Uterus (tissue), 4 donors: Measurements from ENCODE around the gene MPND. TPM values are rescaled to one million over a fixed set of nuclear protein-coding genes. Genes with fewer than 3 reads are reported as not detected.
A peak's percentile ranks its signal among the peaks of the same experiment; 100 is the strongest.

Source experiments
- DNase-seq, 2 donors: peaks; one replicate each; pipeline ENCODE4 v3.0.0-alpha.2; 2019 to 2020
- H3K27ac ChIP-seq, 2 donors: fragments of 200-600 bp; sonication (generic); 1 replicate in 1 of 2; 2 replicates in 1 of 2; pipeline ENCODE4 v1.5.1; 2016 to 2018
- H3K27me3 ChIP-seq, 2 donors: fragments of 200-600 bp; sonication (generic); one replicate each; pipeline ENCODE4 v1.5.1; 2018 to 2019; ENCODE audit warnings: control low read depth in 1 of 2
- H3K36me3 ChIP-seq, 2 donors: fragments of 200-600 bp; sonication (generic); one replicate each; pipeline ENCODE4 v1.5.1; 2019; ENCODE audit warnings: control low read depth in 1 of 2
- H3K4me1 ChIP-seq, 2 donors: fragments of 200-600 bp; sonication (generic); one replicate each; pipeline ENCODE4 v1.5.1; 2018 to 2019; ENCODE audit warnings: control low read depth in 1 of 2
- H3K4me3 ChIP-seq, 2 donors: fragments of 200-600 bp; sonication (generic); 1 replicate in 1 of 2; 2 replicates in 1 of 2; pipeline ENCODE4 v1.5.1; 2018 to 2019; ENCODE audit warnings: mild to moderate bottlenecking in 1 of 2
- H3K9me3 ChIP-seq, 2 donors: fragments of 200-600 bp; sonication (generic); one replicate each; pipeline ENCODE4 v1.5.1; 2019; ENCODE audit warnings: control low read depth in 1 of 2
- CTCF ChIP-seq, 4 experiments: fragments of 200-600 bp in 2 of 4; fragments of 450-650 bp in 2 of 4; sonication (generic) in 2 of 4; IDR thresholded peaks; one replicate each; pipeline ENCODE4 v1.5.1; 2016 to 2019; ENCODE audit warnings: antibody characterized with exemption in 4 of 4, mild to moderate bottlenecking in 2 of 4, moderate library complexity in 1 of 4
- POLR2A ChIP-seq, 2 donors: fragments of 450-650 bp; IDR thresholded peaks; one replicate each; pipeline ENCODE4 v1.6.1; 2016; ENCODE audit warnings: antibody characterized with exemption in 2 of 2, mild to moderate bottlenecking in 1 of 2, moderate library complexity in 1 of 2
- intact Hi-C: fragments of 100-400 bp; cut with DNase I; formaldehyde crosslinking; loops from one replicate; pipeline ENCODE4 v1.15.1; 2023; ENCODE audit warnings: low total_unique reads
- total RNA-seq, 4 donors: library from RNA; depleted of rRNA in 3 of 4; stranded (reverse); fragments of >200 nt in 3 of 4; gene quantifications; one replicate each; pipeline versions ENCODE4 v1.1.0 to v1.2.4, GENCODE V29; 2014 to 2023
- donor health status: DM: yes; HTN: yes; CAD: no.

MPND gene
- total RNA-seq = 10 to 100 TPM in 1 of 4 donors, 1 to 10 TPM in 1, under 1 TPM in 1, not detected in 1; 0.51 to 13.8 (median 5.8) TPM

- peak; percentile 57 to 69 for TF ChIP-seq POLR2A (IDR thresholded peaks at IDR 0.05)
- peak in 2 of 4 experiments; percentile 4 to 7 for TF ChIP-seq CTCF (IDR thresholded peaks at IDR 0.05)
- Histone ChIP-seq H3K36me3 (no peaks in the 10 kb centered on the region), H3K4me1 (peaks cover 3 to 5% of the 10 kb centered on the region in 2 donors), H3K9me3 (no peaks in the 10 kb centered on the region), H3K4me3 (peak within 1 kb of the TSS; percentile 66 to 84), H3K27me3 (no peaks in the 10 kb centered on the region), H3K27ac (peak within 1 kb of the TSS; percentile 94 to 95)
- peak; percentile 87 to 93 for DNase-seq
- intact Hi-C loops = no loop called here
Observed at GRCh38 chr19:4343370-4344307, at the start of gene MPND. MPND (plus strand) TSS chr19:4343562; CDS start chr19:4343594, 32 bp downstream.

GRCh38 chr19:4294389-4294788 is 49.0 kb upstream of the MPND start:
- no peak overlapping the region for H3K27ac ChIP-seq
- no peaks in the 10 kb centered on the region for H3K27me3 ChIP-seq
- H3K36me3 ChIP-seq = no peaks in the 10 kb centered on the region
- H3K4me3 ChIP-seq = no peak overlapping the region
- TF ChIP-seq POLR2A (IDR thresholded peaks at IDR 0.05) = no peak
- no peak for TF ChIP-seq CTCF (IDR thresholded peaks at IDR 0.05)
- no peaks in the 10 kb centered on the region for H3K9me3 ChIP-seq
- no peaks in the 10 kb centered on the region for H3K4me1 ChIP-seq
- intact Hi-C loops = no loop called here
- no peak for DNase-seq

- H3K27me3 ChIP-seq = no peaks in the 10 kb centered on the region
Observed at GRCh38 chr19:4295972-4296771, 47.2 kb upstream of the MPND start.

GRCh38 chr19:4297901-4298809 is 45.2 kb upstream of the MPND start:
- Histone ChIP-seq H3K4me1 (no peaks in the 10 kb centered on the region), H3K4me3 (no peak overlapping the region), H3K36me3 (no peaks in the 10 kb centered on the region), H3K27me3 (no peaks in the 10 kb centered on the region), H3K27ac (no peak overlapping the region), H3K9me3 (no peaks in the 10 kb centered on the region)
- intact Hi-C loops = no loop called here
- TF ChIP-seq POLR2A (IDR thresholded peaks at IDR 0.05) (no peak), CTCF (IDR thresholded peaks at IDR 0.05) (no peak)
- DNase-seq = no peak

More at GRCh38 chr19:4295972-4296771, 47.2 kb upstream of the MPND start:
- no peaks in the 10 kb centered on the region for H3K9me3 ChIP-seq
- no peak overlapping the region for H3K27ac ChIP-seq
- TF ChIP-seq CTCF (IDR thresholded peaks at IDR 0.05) (no peak), POLR2A (IDR thresholded peaks at IDR 0.05) (no peak)
- DNase-seq = no peak
- H3K36me3 ChIP-seq = no peaks in the 10 kb centered on the region
- H3K4me1 ChIP-seq = no peaks in the 10 kb centered on the region
- intact Hi-C loops = no loop called here
- no peak overlapping the region for H3K4me3 ChIP-seq
